Measurements from ENCODE around the gene CACNA1D. TPM values are rescaled to one million over a fixed set of nuclear protein-coding genes. Genes with fewer than 3 reads are reported as not detected.

CACNA1D gene
- polyA plus RNA-seq, 1 donor (not counting 4 experiments of a cell fraction or from before 2014, with no cell fraction given): 0.20 TPM

DNA sequence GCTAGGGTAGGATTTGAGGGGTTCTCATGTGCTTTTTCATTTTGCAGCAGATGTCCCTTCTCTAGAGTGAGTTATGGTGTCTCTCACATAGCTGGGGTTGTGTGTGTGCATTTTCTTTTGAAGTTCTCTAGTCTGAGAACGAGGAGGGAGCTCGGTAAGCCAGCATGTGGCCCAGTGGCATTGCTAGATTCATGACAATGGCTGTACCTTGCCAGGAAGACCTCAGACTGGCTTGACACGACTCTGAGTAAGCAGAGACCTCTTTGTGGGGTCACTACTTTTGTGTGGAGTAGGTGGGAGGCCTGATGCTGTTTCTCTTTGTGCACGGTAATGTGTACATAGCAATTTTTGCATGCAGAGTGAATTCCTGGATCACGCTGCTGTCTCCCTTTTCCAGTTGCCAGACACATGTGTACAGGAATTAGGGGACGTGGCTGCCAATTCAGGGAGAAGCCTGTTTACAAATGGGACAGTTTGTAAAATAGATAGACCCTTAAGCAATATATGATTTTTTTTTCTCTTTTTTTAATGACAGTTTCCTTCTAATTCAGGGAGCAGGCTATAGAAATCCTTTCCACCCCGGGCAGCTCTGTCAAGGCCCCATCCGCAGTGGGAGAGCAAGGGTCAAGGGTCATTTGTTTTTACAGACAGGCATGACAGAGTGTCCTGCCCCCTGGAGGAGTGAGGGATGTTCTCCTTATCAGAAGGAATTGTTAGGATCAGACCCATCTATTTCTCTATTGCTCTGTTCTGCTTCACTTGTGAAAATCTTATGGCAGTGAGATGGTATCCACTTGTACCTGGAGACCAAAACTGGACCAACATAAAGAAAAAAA, 4.6 kb downstream of the CACNA1D start:
- no peaks in the 10 kb centered on the region for H3K36me3 ChIP-seq (ENCODE audit: control insufficient read depth in 2 of 2, extremely low read depth in 1 of 2, insufficient read depth in 2 of 2, low read length in 2 of 2)
- no peak overlapping the region for H3K4me2 ChIP-seq (ENCODE audit: control insufficient read depth, extremely low read depth, insufficient read depth, low read depth, low read length)
- peaks cover 7% of the 10 kb centered on the region for H3K4me1 ChIP-seq (ENCODE audit: control insufficient read depth, extremely low read depth, insufficient read depth, low read length)
- dilution Hi-C loops (cut with MboI; ENCODE audit: extremely low pct_ligation_motif_present, low sequenced_read_pairs): no loop called here
- FAIRE-seq (no peak), DNase-seq (ENCODE audit: low read depth, low spot score) (no peak)
- H3K27ac ChIP-seq (ENCODE audit: control insufficient read depth, insufficient read depth, low read length): no peak overlapping the region
- peaks cover 18% of the 10 kb centered on the region for H3K27me3 ChIP-seq (ENCODE audit: control insufficient read depth, extremely low read depth, insufficient read depth, low read length)
- H4K20me1 ChIP-seq (ENCODE audit: control insufficient read depth, extremely low read depth, insufficient read depth, low read length): no peaks in the 10 kb centered on the region
- H3K9me1 ChIP-seq (ENCODE audit: control insufficient read depth, extremely low read depth, insufficient read depth, low read length): no peaks in the 10 kb centered on the region
- no peaks in the 10 kb centered on the region for H3K9me3 ChIP-seq (ENCODE audit: control insufficient read depth, low read depth, low read length)
- H2AFZ ChIP-seq (ENCODE audit: control insufficient read depth, low read length): no peak overlapping the region
- no peaks in the 10 kb centered on the region for H3K79me2 ChIP-seq (ENCODE audit: control insufficient read depth, insufficient read depth, low read length)
- no peak overlapping the region for H3K9ac ChIP-seq (ENCODE audit: control insufficient read depth, extremely low read depth, insufficient read depth, low read length)
- TF ChIP-seq, protein P1, sequence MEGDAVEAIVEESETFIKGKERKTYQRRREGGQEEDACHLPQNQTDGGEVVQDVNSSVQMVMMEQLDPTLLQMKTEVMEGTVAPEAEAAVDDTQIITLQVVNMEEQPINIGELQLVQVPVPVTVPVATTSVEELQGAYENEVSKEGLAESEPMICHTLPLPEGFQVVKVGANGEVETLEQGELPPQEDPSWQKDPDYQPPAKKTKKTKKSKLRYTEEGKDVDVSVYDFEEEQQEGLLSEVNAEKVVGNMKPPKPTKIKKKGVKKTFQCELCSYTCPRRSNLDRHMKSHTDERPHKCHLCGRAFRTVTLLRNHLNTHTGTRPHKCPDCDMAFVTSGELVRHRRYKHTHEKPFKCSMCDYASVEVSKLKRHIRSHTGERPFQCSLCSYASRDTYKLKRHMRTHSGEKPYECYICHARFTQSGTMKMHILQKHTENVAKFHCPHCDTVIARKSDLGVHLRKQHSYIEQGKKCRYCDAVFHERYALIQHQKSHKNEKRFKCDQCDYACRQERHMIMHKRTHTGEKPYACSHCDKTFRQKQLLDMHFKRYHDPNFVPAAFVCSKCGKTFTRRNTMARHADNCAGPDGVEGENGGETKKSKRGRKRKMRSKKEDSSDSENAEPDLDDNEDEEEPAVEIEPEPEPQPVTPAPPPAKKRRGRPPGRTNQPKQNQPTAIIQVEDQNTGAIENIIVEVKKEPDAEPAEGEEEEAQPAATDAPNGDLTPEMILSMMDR (optimal IDR thresholded peaks at IDR 0.05 in 1 of 3, IDR thresholded peaks at IDR 0.05 in 1 of 3, conservative IDR thresholded peaks at IDR 0.05 in 1 of 3; ENCODE audit: extremely low read depth in 1 of 3, insufficient read depth in 2 of 3, low read length in 3 of 3): no peak
- TF ChIP-seq EZH2 (IDR thresholded peaks at IDR 0.05; ENCODE audit: low read length): no peak
- H3K4me3 ChIP-seq (ENCODE audit: control insufficient read depth in 2 of 3, extremely low read depth in 1 of 3, insufficient read depth in 2 of 3, low read depth in 1 of 3, low read length in 3 of 3): no peak overlapping the region

DNA sequence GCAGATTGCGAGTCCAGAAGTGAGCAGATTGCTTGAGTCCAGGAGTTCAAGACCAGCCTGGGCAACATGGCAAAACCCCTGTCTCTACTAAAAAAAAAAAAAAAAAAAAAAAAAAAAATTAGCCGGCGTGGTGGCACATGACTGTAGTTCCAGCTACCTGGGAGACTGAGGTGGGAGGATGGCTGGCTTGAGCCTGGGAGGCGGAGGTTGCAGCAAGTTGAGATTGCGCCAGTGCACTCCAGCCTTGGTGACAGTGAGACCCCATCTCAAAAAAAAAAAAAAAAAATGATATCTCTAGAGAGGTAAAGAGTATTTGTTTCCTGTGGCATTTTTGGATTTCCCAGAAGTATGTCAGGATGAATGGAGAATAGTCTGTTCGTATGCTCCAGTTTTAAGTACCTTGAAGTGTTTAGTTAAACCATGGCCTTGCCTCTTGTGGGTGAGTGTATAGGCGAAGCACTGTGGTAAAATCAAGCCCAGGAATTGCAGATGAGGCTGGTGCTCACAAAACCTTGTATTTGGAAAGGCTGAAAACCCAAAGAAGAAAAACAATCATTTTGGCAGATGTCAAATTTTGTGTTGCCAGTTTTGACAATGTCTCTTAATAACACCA, 5.9 kb downstream of the CACNA1D start:
- Histone ChIP-seq H3K4me1 (ENCODE audit: control insufficient read depth, extremely low read depth, insufficient read depth, low read length) (peaks cover 5% of the 10 kb centered on the region), H3K79me2 (ENCODE audit: control insufficient read depth, insufficient read depth, low read length) (no peaks in the 10 kb centered on the region), H3K27ac (ENCODE audit: control insufficient read depth, insufficient read depth, low read length) (no peak overlapping the region), H2AFZ (ENCODE audit: control insufficient read depth, low read length) (no peak overlapping the region), H3K36me3 (ENCODE audit: control insufficient read depth in 2 of 2, extremely low read depth in 1 of 2, insufficient read depth in 2 of 2, low read length in 2 of 2) (no peaks in the 10 kb centered on the region), H3K27me3 (ENCODE audit: control insufficient read depth, extremely low read depth, insufficient read depth, low read length) (peaks cover 11% of the 10 kb centered on the region), H3K4me3 (ENCODE audit: control insufficient read depth in 2 of 3, extremely low read depth in 1 of 3, insufficient read depth in 2 of 3, low read depth in 1 of 3, low read length in 3 of 3) (no peak overlapping the region), H3K9me1 (ENCODE audit: control insufficient read depth, extremely low read depth, insufficient read depth, low read length) (no peaks in the 10 kb centered on the region), H3K4me2 (ENCODE audit: control insufficient read depth, extremely low read depth, insufficient read depth, low read depth, low read length) (no peak overlapping the region), H3K9me3 (ENCODE audit: control insufficient read depth, low read depth, low read length) (no peaks in the 10 kb centered on the region), H4K20me1 (ENCODE audit: control insufficient read depth, extremely low read depth, insufficient read depth, low read length) (no peaks in the 10 kb centered on the region), H3K9ac (ENCODE audit: control insufficient read depth, extremely low read depth, insufficient read depth, low read length) (no peak overlapping the region)
- TF ChIP-seq, protein P1 (optimal IDR thresholded peaks at IDR 0.05 in 1 of 3, IDR thresholded peaks at IDR 0.05 in 1 of 3, conservative IDR thresholded peaks at IDR 0.05 in 1 of 3; ENCODE audit: extremely low read depth in 1 of 3, insufficient read depth in 2 of 3, low read length in 3 of 3): no peak
- TF ChIP-seq EZH2 (IDR thresholded peaks at IDR 0.05; ENCODE audit: low read length): no peak
- no peak for FAIRE-seq
- dilution Hi-C loops (cut with MboI; ENCODE audit: extremely low pct_ligation_motif_present, low sequenced_read_pairs): no loop called here
- DNase-seq (ENCODE audit: low read depth, low spot score): no peak
